ENCODE measurements around the gene UQCC5. TPM values are rescaled to one million over a fixed set of nuclear protein-coding genes. Genes with fewer than 3 reads are reported as not detected.

UQCC5 gene
- total RNA-seq, 2 experiments from 2014 or later, result 12.3 to 13.1 TPM

Other genes with a start within 250 kb of the UQCC5 start
- 10 to 100 TPM; 25.9 to 27.7 TPM for gene GLYCTK, start 248.8 kb upstream of the UQCC5 start, total RNA-seq
- 1 to 10 TPM; 9.4 TPM for gene DNAH1, start 220.3 kb upstream of the UQCC5 start, total RNA-seq
- gene BAP1, start 126.6 kb upstream of the UQCC5 start, total RNA-seq, result 10 to 100 TPM; 87.0 to 89.3 TPM
- gene PHF7, start 125.9 kb upstream of the UQCC5 start, total RNA-seq, result 10 to 100 TPM; 22.5 to 24.8 TPM
- gene SEMA3G, start 91.5 kb upstream of the UQCC5 start, total RNA-seq, result not detected
- gene TNNC1, start 82.6 kb upstream of the UQCC5 start, total RNA-seq, result 1 to 10 TPM; 7.2 to 7.6 TPM
- gene NISCH, start 81.0 kb upstream of the UQCC5 start, total RNA-seq, result 10 to 100 TPM; 50.4 to 52.5 TPM
- under 1 TPM; 0.10 to 0.17 TPM for gene STAB1, start 41.3 kb upstream of the UQCC5 start, total RNA-seq
- 10 to 100 TPM; 20.4 to 20.8 TPM for gene NT5DC2, start 2.7 kb upstream of the UQCC5 start, total RNA-seq
- gene PBRM1, start 149.3 kb downstream of the UQCC5 start, total RNA-seq, result 10 to 100 TPM; 49.9 to 57.7 TPM
- 100 to 1,000 TPM; 195 to 197 TPM for gene GNL3, start 149.4 kb downstream of the UQCC5 start, total RNA-seq
- 10 to 100 TPM; 24.5 to 25.4 TPM for gene GLT8D1, start 169.2 kb downstream of the UQCC5 start, total RNA-seq
- 100 to 1,000 TPM; 118 to 123 TPM for gene SPCS1, start 169.5 kb downstream of the UQCC5 start, total RNA-seq
- gene NEK4, start 234.3 kb downstream of the UQCC5 start, total RNA-seq, result 10 to 100 TPM; 12.8 to 15.3 TPM
- gene ITIH1, start 241.0 kb downstream of the UQCC5 start, total RNA-seq, result not detected

Data from activated naive CD4-positive, alpha-beta T cell treated with anti-CD3 and anti-CD28 coated beads for 36 hours (primary cell).